ENCODE results near the gene HDAC9. TPM values are rescaled to one million over a fixed set of nuclear protein-coding genes. Genes with fewer than 3 reads are reported as not detected.

HDAC9 gene
- total RNA-seq, 1 experiment from 2014 or later, result 4.3 TPM

DNA sequence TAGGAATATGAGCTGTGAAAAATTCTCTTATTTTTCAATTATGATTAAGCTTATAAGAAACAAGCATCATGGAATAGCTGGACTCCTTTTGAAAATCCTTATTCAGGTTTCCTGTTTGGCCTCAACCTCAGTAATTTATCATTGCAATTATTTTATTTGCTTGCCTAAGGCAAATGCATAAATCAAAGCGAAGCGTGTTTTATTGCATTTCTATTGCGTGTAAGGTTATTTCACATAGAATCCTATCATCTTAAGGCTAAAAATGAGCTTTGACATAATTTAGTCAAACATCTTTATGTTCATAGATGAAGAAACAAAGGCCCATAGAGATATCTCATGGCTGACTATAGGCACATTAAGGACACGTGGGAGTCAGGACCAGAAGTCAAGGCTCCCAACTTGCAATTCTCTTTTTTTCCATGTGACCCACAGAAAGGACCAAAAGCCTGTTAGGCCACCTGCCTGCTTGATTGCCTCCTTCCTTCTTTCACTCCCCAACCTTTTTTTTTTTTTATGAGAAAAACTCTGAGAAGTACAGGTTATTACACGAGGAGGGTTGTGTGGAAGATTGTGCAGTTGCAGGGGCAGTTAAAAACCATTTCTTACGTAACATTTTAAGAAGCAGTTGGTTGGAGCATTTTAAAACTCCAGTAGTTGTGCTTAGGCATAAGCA is 261.0 kb downstream of the HDAC9 start:
- ChIA-PET CTCF (no interaction called here), RAD21 (ENCODE audit: low non-redundant PET in 1 of 2, low total read pairs in 2 of 2, uncharacterized antibody in 2 of 2, unreplicated experiment in 2 of 2) (no interaction called here), POLR2A (no interaction called here)
- no peaks in the 10 kb centered on the region for H3K36me3 ChIP-seq (ENCODE audit: control insufficient read depth in 1 of 2, insufficient read depth in 2 of 2, low read length in 2 of 2)
- no peaks in the 10 kb centered on the region for H3K9me2 ChIP-seq (ENCODE audit: insufficient read depth)
- no peaks in the 10 kb centered on the region for H4K20me1 ChIP-seq (ENCODE audit: insufficient read depth)
- no peaks in the 10 kb centered on the region for H3K4me1 ChIP-seq (ENCODE audit: control insufficient read depth in 1 of 2, insufficient read depth in 2 of 2, low read length in 2 of 2)
- no peak overlapping the region for H3K9ac ChIP-seq (ENCODE audit: low read length)
- H3K27ac ChIP-seq (ENCODE audit: low read depth, low read length), result no peak overlapping the region
- DNase-seq (ENCODE audit: low read depth, low spot score) (no peak), ATAC-seq (no peak)
- intact Hi-C loops (cut with micrococcal nuclease), result no loop called here
- H2AFZ ChIP-seq (ENCODE audit: low read depth, low read length, poor library complexity, severe bottlenecking), result no peak overlapping the region
- H3K4me2 ChIP-seq (ENCODE audit: low read length), result no peak overlapping the region
- no peaks in the 10 kb centered on the region for H3K79me2 ChIP-seq (ENCODE audit: insufficient read depth, low read length)
- TF ChIP-seq, protein P1, sequence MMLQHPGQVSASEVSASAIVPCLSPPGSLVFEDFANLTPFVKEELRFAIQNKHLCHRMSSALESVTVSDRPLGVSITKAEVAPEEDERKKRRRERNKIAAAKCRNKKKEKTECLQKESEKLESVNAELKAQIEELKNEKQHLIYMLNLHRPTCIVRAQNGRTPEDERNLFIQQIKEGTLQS (IDR thresholded peaks at IDR 0.05), result no peak
- no peak for TF ChIP-seq EZH2phosphoT487 (IDR thresholded peaks at IDR 0.05; ENCODE audit: borderline replicate concordance)
- TF ChIP-seq, protein P2, sequence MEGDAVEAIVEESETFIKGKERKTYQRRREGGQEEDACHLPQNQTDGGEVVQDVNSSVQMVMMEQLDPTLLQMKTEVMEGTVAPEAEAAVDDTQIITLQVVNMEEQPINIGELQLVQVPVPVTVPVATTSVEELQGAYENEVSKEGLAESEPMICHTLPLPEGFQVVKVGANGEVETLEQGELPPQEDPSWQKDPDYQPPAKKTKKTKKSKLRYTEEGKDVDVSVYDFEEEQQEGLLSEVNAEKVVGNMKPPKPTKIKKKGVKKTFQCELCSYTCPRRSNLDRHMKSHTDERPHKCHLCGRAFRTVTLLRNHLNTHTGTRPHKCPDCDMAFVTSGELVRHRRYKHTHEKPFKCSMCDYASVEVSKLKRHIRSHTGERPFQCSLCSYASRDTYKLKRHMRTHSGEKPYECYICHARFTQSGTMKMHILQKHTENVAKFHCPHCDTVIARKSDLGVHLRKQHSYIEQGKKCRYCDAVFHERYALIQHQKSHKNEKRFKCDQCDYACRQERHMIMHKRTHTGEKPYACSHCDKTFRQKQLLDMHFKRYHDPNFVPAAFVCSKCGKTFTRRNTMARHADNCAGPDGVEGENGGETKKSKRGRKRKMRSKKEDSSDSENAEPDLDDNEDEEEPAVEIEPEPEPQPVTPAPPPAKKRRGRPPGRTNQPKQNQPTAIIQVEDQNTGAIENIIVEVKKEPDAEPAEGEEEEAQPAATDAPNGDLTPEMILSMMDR (IDR thresholded peaks at IDR 0.05 in 2 of 3, conservative IDR thresholded peaks at IDR 0.05 in 1 of 3; ENCODE audit: borderline replicate concordance in 1 of 3, insufficient read depth in 1 of 3, low read depth in 2 of 3, low read length in 2 of 3), result no peak
- no peak for TF ChIP-seq YY1 (IDR thresholded peaks at IDR 0.05; ENCODE audit: extremely low read depth, insufficient replicate concordance, low read depth, low read length)
- TF ChIP-seq, protein P3, sequence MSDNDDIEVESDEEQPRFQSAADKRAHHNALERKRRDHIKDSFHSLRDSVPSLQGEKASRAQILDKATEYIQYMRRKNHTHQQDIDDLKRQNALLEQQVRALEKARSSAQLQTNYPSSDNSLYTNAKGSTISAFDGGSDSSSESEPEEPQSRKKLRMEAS (IDR thresholded peaks at IDR 0.05), result no peak
- TF ChIP-seq EZH2 (IDR thresholded peaks at IDR 0.05), result no peak
- TF ChIP-seq ZNF274 (IDR thresholded peaks at IDR 0.05; ENCODE audit: low read depth, low read length), result no peak
- no peak for TF ChIP-seq SRF (IDR thresholded peaks at IDR 0.05; ENCODE audit: low read depth)
- TF ChIP-seq FOSL1 (IDR thresholded peaks at IDR 0.05; ENCODE audit: low read depth), result no peak
- TF ChIP-seq JUND (IDR thresholded peaks at IDR 0.05), result no peak
- no peak for TF ChIP-seq REST (IDR thresholded peaks at IDR 0.05; ENCODE audit: low read depth)
- no peak for TF ChIP-seq ZBTB33 (IDR thresholded peaks at IDR 0.05; ENCODE audit: extremely low read depth, insufficient replicate concordance, low read length)
- no peak for TF ChIP-seq SP1 (IDR thresholded peaks at IDR 0.05; ENCODE audit: low read depth)
- no peak for TF ChIP-seq SIN3A (IDR thresholded peaks at IDR 0.05; ENCODE audit: low read depth)
- no peak for TF ChIP-seq TCF7L2 (IDR thresholded peaks at IDR 0.05; ENCODE audit: borderline replicate concordance, extremely low read depth, insufficient read depth, insufficient read length)
- no peak for TF ChIP-seq CBX3 (IDR thresholded peaks at IDR 0.05; ENCODE audit: low read depth)
- no TSS peak for BruUV-seq (replicated peaks)
- no peaks in the 10 kb centered on the region for H3K9me3 ChIP-seq (ENCODE audit: control insufficient read depth in 1 of 2, insufficient read depth in 1 of 2, low read depth in 1 of 2, low read length in 2 of 2)
- no peak overlapping the region for H3K4me3 ChIP-seq (replicated peaks in 1 of 2; ENCODE audit: low read depth in 1 of 2, low read length in 2 of 2)
- H3K27me3 ChIP-seq (ENCODE audit: insufficient read depth, low read length), result no peaks in the 10 kb centered on the region
